HG02884 (cell line): ENCODE data around the gene LY6G6D.
A peak's percentile ranks its signal among the peaks of the same experiment; 100 is the strongest.
"Not testable (repeated sequence)": the region's sequence is repeated elsewhere in the genome, so short reads cannot be mapped to it uniquely, and the experiment has no call there.

Experiments
- ATAC-seq: cut with Tn5 transposase; IDR thresholded peaks from one replicate; pipeline ENCODE4 v1.9.1; 2021; ENCODE audit warnings: mild to moderate bottlenecking, moderate library complexity; ENCODE audit not compliant: unreplicated experiment

LY6G6D gene

GRCh38 chr6:31691564-31692108, 23.5 kb upstream of the LY6G6D start:
- no peak for ATAC-seq

GRCh38 chr6:31692353-31692752, 22.8 kb upstream of the LY6G6D start:
- no peak for ATAC-seq

- ATAC-seq: no peak
Measured at GRCh38 chr6:31692886-31693285, 22.3 kb upstream of the LY6G6D start.

GRCh38 chr6:31693535-31693934, 21.6 kb upstream of the LY6G6D start:
- ATAC-seq: no peak

- ATAC-seq: no peak
Measured at GRCh38 chr6:31697555-31697954, 17.6 kb upstream of the LY6G6D start.

DNA sequence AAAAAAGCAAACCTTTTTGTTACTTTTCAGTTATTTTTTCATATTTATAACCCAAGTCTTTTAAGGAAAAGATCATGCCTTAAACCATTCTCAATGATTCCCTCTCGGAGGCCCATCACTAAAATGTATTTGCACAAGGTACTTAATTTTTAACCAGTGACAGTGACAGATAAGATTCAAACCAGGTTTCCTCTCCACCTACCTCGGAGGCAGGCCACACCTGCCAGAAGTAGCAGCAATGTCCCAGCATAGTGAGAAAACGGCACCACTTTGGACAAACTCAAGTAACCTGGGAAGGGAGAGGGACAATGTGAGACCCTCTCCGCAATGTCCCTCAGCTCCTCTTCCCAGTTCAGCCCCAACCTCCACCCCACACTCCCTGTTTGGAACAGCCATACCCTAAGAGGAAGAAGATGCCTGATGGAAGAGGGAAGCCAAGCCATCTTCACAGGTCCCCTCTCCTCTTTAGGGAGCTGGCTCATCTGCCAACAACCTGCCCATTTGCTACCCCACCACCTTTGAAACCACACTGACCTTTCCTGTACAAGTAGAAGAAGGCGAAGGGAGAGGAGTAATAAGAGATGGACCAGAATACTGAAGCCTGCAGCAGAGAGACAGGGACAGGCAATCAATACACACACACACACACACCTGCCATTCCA, 14.3 kb upstream of the LY6G6D start:
- ATAC-seq: no peak

GRCh38 chr6:31701666-31702404, 13.3 kb upstream of the LY6G6D start:
- no peak for ATAC-seq

DNA sequence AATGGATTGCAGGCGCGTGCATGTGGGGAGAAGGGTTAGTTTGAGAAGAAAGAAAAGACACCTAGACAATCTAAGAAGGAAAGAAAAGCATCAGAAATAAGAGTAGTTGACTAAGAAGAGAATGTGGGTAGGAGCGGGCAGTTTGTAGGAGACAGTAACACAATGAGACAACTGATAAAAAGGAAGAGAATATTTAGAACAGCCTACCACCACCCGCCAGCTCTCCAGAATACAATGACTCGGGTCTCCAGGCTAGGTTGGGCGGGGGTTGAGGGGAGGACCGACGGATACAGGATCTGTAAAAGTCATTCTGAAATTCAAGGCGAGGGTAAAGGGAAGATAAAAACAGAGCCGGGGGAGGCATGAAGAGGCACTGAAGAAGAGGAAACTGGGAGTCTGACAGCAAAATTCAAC, 12.7 kb upstream of the LY6G6D start:
- no peak for ATAC-seq

GRCh38 chr6:31702819-31703716, 12.1 kb upstream of the LY6G6D start, which contains the start of gene ABHD16A:
ABHD16A (minus strand) TSS chr6:31703324; CDS start chr6:31703281, 43 bp downstream.
- ATAC-seq: peak; percentile 80

DNA sequence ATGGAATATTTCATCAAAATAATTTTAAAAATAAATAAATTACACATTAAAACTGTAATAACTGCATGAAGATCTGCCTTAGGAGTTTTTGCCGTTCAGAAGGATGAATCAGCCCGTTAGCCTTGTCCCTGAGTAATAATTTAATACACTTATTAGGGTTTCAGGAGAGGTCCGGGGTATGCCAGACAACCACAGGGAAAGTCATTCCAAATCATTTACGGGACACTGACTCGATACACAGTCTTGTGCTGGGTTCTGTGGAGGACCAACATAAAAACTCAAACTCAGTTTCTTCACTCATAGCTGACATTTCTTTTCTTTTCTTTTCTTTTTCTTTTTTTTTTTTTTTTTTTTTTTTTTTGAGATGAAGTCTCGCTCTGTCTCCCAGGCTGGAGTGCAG, 9.2 kb upstream of the LY6G6D start:
- no peak for ATAC-seq

GRCh38 chr6:31706599-31706998, 8.5 kb upstream of the LY6G6D start, which contains the start of gene LY6G6F:
LY6G6F (plus strand) TSS chr6:31706866; CDS start chr6:31706907, 41 bp downstream.
- no peak for ATAC-seq

DNA sequence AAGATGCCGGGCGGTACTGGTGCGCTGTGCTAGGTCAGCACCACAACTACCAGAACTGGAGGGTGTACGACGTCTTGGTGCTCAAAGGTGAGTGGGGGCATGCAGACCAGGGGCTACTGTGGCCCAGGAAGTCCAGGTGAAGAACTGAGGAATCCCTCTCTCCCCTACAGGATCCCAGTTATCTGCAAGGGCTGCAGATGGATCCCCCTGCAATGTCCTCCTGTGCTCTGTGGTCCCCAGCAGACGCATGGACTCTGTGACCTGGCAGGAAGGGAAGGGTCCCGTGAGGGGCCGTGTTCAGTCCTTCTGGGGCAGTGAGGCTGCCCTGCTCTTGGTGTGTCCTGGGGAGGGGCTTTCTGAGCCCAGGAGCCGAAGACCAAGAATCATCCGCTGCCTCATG, 7.4 kb upstream of the LY6G6D start:
- ATAC-seq: no peak

GRCh38 chr6:31708224-31708623, 6.9 kb upstream of the LY6G6D start:
- ATAC-seq: no peak

GRCh38 chr6:31709157-31709556, 6.0 kb upstream of the LY6G6D start:
- ATAC-seq: not testable (repeated sequence)

DNA sequence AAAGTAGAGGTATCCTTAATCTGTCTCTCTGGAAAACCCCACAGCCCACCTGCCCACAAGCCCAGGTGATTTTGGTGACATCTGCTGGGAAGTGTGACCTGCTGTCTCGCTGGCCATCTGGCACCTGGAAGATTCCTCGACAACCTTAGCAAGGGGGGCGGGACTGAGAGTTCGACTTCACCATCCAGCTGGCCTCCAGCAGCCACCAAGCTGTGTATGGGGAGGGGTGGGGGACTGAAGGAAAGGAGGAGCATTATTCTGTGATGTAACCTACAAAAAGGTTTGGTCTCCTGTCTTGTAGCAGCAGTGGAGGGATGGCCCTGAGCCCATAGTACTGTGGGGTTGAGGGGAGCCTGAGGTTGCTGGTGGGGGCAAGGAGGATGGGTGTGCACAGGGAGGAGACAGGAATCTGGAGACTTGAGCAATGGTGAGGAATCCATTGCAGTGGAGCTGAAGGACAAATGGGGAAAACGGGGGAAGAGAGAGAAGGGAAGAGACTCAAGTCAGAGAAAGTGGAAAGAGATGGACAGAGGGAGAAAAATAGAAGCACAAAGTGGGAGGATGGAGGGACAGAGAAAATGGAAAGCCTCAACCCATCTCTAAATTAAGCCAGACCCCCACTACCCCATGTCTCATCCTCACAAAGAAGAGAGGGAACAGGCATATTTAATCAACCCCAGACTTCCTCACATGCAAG, 4.5 kb upstream of the LY6G6D start:
- no peak for ATAC-seq

DNA sequence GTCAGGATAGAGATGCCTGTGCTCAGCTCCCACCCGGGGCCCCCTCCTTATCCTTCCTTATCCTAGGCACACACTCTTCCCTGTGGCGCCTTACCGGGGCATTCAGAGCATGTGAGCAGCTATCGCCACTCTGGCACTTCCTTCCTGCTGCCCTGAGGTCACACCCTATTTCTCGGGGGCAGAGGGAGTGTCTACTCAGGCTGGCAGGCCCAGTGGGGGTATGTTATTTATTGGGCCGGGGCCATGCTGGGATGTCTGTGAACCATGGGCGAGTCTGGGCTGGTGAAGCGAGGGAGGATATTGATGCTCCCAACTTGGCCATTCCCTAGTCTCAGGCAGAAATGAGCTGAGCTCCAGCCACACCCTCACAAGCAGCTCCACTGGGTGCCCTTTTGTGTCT, 3.9 kb upstream of the LY6G6D start:
- no peak for ATAC-seq

DNA sequence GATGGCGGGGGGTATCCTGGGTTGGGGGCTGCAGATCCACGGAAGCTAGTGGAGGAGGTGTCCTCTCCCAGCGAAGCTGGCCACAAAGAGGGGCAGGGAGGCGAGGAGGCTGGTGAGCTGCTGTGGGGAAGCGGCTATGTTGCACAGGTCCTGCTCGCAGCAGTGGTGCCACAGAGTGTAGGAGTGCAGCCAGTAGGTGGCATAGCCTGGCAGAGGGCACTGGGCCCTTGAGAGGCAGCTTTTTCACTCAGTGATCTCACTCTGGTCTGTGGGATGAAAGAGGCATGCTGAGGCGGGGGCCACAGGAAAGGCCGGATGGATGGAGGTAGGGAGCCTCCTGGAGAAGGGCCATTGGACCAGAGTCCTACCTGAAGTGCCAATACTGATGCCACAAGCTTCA, 2.9 kb upstream of the LY6G6D start:
- no peak for ATAC-seq

- no peak for ATAC-seq
Measured at GRCh38 chr6:31713465-31713864, 1.7 kb upstream of the LY6G6D start.

GRCh38 chr6:31713991-31714684, 1.0 kb upstream of the LY6G6D start:
- no peak for ATAC-seq
